ENCODE data around the gene RASGRP4.
"Not testable (repeated sequence)": the region's sequence is repeated elsewhere in the genome, so short reads cannot be mapped to it uniquely, and the experiment has no call there.

RASGRP4 gene, protein sequence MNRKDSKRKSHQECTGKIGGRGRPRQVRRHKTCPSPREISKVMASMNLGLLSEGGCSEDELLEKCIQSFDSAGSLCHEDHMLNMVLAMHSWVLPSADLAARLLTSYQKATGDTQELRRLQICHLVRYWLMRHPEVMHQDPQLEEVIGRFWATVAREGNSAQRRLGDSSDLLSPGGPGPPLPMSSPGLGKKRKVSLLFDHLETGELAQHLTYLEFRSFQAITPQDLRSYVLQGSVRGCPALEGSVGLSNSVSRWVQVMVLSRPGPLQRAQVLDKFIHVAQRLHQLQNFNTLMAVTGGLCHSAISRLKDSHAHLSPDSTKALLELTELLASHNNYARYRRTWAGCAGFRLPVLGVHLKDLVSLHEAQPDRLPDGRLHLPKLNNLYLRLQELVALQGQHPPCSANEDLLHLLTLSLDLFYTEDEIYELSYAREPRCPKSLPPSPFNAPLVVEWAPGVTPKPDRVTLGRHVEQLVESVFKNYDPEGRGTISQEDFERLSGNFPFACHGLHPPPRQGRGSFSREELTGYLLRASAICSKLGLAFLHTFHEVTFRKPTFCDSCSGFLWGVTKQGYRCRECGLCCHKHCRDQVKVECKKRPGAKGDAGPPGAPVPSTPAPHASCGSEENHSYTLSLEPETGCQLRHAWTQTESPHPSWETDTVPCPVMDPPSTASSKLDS

DNA sequence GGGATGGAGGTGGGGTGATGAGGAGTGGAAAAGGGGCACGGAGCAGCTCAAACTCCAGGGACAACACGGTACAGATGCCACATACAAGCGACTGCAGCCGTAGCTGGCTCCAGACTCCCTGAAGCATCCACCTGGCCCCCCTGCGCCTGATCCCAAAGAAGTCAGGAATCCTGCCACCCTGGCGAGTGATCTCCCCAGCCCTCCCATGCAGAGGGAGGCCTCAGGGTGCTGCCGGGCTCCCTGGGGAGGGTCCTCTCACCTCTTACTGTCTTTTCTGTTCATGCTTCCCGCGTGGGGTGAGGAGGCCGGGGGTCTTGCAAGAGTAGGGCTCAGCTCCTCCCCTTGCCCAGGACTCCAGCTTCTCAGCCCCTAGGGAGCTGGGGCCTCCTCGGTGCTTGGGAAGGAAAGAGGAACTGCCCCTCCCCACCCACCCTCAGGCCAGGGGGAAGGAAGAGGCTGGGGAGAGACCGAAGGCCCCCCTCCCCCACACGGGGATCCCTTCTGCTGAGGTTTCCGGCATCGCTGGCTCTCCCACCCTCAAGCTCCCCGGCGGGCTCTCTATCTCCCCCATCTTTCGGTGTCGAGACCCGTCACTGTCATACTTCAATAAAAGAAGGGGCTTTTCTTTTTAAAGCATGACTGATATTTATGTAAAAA, at the start of gene RASGRP4:
TSS of gene RASGRP4 (minus strand) at position 410 of the 657 bp plus-strand sequence. CDS start at position 282, 128 bp downstream.
- peak; percentile 65 for DNase-seq

DNA sequence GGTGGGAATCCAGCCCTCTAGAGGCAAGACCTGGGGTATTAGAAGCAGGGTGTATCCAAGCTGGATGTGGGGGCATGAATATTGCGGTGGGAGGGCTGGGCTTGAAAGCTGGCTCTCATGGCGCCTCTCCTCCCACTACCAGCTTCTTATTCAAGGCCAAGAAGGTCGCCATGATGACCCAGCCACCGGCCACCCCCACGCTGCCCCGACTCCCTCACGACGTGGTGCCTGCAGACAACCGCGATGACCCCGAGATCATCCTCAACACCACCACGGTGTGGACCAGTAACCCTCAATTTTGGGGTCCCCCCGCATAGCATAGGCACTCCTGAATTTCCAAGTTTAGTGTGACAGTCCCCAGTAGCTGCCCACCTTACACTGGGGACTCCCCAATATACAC, 49.2 kb upstream of the RASGRP4 start:
- DNase-seq: no peak

DNA sequence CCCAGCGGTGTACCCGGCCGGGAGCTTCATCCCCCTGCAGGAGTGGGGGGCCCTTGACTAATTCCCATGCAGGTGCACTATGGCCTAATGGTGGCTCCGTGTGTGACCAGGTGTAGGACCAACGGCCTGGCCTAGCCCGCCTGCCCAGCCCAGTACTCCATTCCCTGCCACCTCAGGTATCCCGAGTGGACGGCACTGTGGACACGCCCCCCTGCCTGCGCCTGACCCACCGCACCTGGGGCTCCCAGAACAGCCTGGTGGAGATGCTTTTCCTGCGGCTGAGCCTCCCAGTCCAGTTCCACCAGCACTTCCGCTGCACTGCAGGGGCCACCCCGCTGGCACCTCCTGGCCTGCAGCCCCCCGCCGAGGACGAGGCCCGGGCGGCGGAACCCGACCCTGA, 47.2 kb upstream of the RASGRP4 start:
- no peak for DNase-seq

GRCh38 chr19:38472725-38473124, 46.7 kb upstream of the RASGRP4 start:
- DNase-seq: not testable (repeated sequence)

- DNase-seq: no peak
Measured at GRCh38 chr19:38470788-38471480, 44.9 kb upstream of the RASGRP4 start.

- no peak for DNase-seq
Measured at GRCh38 chr19:38469151-38469550, 43.1 kb upstream of the RASGRP4 start.

GRCh38 chr19:38467541-38468525, 41.8 kb upstream of the RASGRP4 start:
- DNase-seq: no peak

- DNase-seq: no peak
Measured at GRCh38 chr19:38466050-38466449, 40.0 kb upstream of the RASGRP4 start.

DNA sequence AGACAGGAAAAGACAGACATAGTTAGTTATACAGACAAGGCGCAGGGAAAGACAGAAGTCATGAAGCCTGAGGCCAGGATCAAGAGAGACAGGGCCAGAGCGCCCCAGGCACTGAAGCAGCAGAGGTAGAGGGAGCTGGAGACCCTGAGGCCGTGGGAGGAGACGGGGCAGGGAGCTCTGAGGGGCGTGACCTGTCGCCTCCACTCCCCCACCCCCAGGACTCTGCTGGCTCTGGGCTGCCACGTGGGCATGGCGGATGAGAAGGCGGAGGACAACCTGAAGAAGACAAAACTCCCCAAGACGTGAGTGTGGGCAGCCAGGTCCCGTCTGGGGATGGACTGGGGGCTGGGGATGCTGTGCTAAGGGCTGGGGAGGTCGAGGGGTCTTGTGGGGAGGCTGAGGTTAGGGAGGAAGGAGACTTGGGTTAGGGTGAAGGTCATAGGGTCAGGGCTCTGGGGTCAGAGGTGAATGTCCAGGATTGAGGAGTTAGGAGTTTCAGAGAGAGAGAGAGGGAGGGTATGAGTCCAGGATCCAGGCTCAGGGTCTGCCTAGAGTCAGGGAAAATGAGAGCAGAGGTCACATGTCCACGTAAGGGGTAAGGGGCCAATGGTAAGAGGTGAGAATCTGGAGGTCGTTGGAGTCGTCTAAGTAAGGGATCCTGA, 38.5 kb upstream of the RASGRP4 start:
- DNase-seq: no peak

DNA sequence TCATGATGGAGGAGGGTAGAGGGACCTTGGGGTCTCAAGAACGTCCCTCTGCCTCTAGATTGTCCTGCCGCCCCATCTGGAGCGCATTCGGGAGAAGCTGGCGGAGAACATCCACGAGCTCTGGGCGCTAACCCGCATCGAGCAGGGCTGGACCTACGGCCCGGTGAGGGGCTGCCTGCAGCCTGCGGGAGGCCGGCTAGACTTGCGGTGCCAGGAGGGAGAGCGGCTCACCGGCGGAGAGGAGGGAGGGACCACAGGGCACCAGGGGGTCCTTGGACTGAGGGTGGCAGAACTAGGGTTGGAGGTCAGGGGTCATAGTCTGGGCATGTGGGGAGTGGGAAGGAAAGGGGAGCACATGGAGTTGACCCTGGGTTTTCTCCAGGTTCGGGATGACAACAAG, 37.3 kb upstream of the RASGRP4 start:
- no peak for DNase-seq

GRCh38 chr19:38458991-38459390, 33.0 kb upstream of the RASGRP4 start:
- no peak for DNase-seq

DNA sequence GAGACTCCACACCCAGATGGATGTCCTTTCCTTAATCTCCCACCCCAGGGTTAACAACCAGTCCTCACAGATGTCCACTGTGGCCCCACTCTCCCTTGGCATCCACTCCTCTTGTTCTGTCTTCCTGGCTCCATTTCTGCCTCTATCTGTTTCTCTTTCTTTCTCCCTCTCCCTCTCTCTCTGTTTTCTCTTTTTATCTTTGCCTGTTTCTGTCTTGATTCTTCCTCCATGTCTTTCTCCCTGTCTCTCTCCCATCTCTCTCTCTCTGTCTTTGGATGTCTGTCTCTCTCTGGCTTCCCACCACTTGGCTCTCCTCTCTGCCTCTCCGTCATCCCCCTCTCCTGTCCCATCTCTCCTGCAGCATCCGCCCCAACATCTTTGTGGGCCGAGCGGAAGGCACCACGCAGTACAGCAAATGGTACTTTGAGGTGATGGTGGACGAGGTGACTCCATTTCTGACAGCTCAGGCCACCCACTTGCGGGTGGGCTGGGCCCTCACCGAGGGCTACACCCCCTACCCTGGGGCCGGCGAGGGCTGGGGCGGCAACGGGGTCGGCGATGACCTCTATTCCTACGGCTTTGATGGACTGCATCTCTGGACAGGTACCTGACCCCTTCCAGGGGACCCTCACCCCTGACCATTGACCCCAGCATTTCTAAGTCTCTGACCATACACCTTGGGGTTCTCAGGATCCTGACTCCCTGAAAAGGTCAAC, 31.8 kb upstream of the RASGRP4 start:
- DNase-seq: no peak

DNA sequence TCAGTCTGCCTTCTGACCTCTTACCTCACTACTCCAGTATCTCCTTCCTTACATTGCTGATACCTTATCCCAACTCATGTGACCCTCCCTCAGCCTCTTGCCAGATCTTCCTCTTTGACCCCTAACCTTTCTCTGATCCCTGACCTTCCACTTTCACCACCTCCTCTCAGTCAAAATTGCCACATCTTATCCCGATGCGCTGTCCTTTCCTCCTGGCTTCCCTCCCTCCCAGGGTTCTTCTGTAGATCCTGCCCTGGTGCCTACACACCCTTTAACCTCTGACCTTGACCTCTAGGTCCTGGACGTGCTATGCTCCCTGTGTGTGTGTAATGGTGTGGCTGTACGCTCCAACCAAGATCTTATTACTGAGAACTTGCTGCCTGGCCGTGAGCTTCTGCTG, 31.2 kb upstream of the RASGRP4 start:
- no peak for DNase-seq

DNA sequence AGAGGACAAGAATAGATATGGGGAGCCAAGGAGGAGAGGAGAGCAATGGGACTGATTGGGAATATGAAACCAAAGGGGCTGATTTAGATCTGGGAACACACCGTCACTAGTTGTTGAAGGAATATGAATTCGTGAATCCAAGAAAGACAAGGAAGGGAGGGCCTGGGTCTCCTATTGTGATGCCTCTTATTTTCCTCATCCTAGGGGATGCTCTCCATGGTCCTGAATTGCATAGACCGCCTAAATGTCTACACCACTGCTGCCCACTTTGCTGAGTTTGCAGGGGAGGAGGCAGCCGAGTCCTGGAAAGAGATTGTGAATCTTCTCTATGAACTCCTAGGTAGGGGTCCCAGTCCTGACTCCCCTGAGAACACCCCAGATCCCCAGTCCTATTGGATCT, 29.0 kb upstream of the RASGRP4 start:
- DNase-seq: no peak

- no peak for DNase-seq
Measured at GRCh38 chr19:38453596-38453995, 27.6 kb upstream of the RASGRP4 start.

GRCh38 chr19:38452430-38453366, 26.7 kb upstream of the RASGRP4 start:
- peak; percentile 50 for DNase-seq

DNA sequence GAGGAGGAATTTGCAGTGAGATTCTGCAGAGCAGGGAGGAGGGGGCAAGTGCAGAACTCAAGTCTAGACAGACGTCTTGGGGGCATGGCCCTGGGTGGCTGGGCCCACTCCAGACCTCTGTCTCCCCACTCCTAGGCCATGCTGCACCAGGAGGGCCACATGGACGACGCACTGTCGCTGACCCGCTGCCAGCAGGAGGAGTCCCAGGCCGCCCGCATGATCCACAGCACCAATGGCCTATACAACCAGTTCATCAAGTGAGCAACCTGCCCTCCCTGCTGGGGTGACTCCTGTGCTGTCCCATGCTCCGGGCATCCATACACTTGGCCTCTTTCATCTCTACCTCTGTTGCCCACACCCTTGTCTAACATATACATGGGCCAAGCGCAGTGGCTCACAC, 25.6 kb upstream of the RASGRP4 start:
- DNase-seq: no peak

- no peak for DNase-seq
Measured at GRCh38 chr19:38451036-38451435, 25.0 kb upstream of the RASGRP4 start.

DNA sequence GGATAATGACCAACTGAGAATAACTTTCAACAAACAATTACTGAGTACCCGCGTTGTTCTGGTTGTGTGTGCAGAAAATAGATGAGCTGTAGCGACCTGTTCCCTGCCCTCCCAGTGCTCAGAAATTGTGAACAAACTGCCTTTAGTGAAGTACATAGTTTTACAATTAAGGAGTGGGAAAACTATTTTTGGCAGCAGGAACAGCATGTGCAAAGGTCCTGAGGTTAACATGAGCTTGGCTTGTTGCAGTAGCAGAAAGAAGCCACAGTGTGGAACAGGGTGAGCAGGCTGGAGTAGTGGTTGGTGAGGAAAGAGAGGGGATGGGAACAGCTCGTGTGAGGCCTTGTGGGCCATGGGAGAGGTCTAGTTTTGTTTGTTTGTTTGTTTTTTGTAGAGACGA, 23.5 kb upstream of the RASGRP4 start:
- no peak for DNase-seq

DNA sequence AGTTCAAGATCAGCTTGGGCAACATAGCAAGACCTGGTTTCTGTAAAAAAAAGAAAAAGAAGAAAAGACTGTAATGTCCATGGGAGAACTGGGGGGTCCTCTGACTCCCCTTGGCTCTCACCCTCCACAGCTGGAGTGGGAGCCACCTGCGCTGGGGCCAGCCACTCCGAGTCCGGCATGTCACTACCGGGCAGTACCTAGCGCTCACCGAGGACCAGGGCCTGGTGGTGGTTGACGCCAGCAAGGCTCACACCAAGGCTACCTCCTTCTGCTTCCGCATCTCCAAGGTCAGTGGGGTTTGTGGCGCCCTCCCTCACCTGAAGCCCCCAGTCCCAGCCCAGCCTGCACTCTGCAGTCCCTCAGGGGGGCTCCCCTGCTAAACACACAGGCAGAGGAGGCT, 22.2 kb upstream of the RASGRP4 start:
- no peak for DNase-seq
